GM19438 (cell line): ENCODE results near the gene ETFRF1.

Source experiments
- ATAC-seq: cut with Tn5 transposase; IDR thresholded peaks from one replicate; pipeline ENCODE4 v1.9.1; 2021; ENCODE audit warnings: low read depth; ENCODE audit not compliant: unreplicated experiment

ETFRF1 gene

DNA sequence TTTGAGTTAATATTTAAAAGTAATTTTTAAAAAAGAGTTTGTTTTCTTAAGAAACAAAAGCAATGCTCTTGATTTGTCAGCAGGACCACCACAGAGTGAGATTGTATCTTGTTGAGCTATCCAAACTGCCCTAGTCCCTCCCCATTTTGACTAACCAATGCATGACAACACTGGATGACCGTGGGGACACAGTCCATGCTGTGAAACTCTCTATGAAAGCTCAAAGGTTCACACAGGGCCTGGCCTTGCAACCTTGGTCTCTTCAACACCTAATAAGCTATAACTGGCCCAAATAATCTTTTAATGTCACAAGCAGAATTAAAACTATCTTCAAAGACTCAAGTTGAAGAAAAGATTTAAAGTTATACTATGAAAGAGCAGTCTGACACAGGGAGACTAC lies 13.5 kb downstream of the ETFRF1 start:
- no peak for ATAC-seq

DNA sequence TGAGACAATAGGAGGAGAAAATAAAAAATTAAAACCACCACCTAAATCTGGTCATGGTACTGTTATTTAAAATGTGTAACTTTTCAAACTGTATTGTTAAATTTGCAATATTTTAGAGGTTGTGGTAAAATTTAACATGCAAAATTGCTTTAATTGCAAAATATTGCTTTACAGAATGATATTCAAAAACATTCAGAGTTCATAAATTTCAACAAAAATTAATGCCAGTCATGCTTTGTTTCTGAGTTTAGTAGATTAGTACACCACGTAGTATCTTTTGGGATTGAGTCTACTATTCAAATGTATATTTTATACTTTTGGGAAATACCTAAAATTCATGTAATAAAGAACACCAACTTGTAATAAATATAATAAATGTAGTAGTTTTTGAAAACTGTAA lies 18.3 kb downstream of the ETFRF1 start:
- no peak for ATAC-seq

DNA sequence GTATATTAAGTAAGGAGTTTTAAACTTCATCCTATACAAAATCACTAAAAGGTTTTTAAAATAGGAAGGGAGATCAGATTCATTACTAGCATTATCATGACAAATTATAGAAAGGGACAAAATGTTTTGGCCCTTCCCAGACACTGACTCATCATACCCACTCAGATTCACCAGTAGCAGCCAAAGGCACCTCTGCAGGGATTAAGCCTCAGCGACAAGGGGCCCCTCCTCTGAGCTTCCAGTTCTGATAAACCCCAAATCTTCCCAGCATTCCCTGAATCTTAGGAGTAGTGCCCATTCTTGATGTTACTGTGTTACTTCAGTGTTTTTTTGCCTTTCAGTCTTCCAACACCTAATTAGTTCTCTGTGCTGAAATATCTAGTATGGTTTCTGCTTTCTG lies 41.2 kb downstream of the ETFRF1 start:
- no peak for ATAC-seq

DNA sequence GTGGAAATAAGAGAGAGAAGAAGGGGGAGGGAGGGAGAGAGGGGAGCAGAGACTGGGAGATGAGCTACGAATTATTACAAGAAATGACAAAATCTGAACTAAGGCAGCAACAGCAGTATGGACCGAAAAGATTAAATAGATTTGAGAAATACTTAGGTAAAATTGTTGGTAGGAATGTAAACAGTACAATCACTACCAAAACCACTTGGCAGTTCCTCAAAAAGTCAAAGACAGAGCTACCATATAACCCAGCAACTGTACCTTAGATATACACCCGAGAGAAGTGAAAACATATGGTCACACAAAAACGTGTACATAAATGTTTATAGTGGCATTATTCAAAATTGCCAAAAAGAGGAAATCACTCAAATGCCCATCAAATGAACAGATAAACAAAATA lies 41.6 kb downstream of the ETFRF1 start:
- ATAC-seq, result no peak

DNA sequence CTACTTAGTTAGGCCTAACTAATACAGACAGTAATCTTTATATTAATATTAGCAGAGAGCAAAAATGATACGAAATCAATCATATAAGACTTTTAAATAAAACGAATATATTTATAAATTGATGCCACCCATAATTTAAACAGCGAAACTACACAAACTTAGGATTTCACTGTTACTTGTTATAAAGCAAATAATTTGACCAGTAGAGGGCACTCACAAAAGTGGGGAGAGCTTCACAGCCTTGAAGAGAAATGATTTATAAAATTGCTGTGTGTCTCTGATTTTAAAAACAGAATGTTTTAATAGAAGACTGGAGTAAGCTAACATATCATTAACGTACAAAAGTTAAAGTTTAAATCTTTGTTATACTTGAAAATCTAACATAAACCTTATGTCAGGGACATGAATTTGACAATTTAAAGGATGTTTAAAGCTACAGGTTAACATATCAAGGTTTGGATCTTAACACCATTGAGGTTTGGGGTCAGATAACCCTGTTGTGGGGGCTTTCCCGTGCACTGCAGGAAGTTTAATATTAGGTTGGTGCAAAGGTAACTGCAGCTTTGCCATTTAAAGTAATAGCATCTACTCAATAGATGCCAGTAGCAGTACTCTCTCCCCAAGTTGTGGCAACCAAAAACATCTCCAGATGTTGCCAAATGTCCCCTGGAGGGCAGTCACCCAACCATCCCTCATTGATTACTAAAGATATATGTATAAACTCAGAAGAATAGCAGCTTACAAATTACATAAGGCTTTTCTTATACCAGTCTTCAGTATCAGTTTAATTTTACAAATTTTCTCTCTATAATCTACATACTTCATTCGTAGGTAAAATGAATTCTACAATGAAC lies 46.4 kb downstream of the ETFRF1 start:
- ATAC-seq, result no peak

DNA sequence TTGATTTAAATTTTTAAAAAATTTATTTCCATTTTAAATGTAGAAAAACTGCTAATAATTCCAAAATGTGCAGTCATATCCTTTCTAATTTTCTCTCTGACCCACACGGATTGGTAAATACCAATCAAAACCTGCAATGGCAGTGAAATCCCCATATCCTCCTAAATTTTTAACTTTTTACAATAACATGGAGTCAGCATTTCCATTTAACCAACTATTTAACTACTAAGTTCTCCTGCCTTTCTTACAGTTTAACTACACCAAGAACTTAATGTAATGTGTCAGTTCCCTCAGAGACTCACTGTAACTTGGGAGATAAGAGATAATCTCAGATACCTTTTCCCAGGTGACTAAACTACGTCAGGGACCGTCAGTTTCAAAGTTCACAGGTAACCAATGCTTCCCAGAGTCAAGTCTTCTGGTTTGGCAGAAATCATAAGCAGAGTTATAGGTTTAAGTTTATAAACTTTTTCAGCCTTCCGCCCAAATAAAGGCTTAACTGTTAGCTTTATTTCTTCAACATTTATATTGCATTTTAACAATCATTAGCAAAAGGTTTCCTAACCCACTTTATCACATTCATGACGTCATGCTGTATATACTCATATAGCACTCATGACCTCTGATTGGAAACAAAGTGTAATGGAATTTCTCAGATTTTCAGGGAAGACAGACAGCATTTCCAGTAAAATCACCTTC lies 48.1 kb downstream of the ETFRF1 start:
- no peak for ATAC-seq

DNA sequence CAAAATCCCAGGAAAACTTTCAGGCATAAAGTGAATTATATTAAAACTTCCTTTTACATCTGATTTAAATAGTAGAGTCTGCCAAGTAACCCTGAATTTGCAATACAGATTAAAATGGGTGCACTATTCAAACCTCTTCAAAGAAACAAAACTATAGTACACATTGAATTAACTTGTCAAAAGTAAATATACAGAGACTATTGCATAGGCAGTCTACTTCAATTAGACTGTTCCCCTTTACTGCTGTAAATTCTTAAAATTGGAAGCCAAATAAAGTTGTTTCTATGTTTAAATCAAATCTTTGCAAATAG lies 48.6 kb downstream of the ETFRF1 start:
- ATAC-seq, result no peak

DNA sequence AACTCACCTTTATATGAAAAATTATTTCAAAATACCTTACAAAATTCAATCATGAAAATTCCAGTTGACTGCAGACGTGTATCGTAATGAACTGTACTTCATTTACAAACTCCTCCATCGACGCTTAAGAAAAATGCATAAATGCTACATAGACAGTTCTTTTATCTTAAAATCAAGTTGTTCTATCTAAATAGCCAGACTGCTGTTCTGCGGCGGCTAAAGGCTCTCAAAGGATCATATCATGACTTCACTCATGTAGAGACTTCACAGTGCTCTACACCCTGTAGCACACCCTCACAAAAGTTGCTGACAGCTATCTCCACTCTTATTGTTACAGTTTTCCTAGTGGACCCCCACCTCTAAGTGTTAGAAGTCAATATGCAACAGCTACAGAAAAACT lies 50.5 kb downstream of the ETFRF1 start:
- no peak for ATAC-seq

DNA sequence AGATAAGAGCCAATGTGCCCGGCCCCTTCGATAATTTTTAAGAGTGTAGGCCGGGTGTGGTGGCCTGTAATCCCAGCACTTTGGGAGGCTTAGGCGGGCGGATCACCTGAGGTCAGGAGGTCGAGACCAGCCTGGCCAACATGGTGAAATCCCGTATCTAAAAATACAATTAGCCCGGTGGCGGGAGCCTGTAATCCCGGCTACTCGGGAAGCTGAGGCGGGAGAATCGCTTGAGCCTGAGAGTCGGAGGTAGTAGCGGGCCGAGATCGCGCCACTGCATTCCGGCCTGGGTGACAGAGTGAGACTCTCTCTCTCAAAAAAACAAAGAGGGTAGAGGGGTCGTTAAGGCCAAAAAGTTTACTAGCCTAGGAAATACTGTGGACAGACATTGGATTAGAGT lies 53.1 kb downstream of the ETFRF1 start:
- no peak for ATAC-seq

DNA sequence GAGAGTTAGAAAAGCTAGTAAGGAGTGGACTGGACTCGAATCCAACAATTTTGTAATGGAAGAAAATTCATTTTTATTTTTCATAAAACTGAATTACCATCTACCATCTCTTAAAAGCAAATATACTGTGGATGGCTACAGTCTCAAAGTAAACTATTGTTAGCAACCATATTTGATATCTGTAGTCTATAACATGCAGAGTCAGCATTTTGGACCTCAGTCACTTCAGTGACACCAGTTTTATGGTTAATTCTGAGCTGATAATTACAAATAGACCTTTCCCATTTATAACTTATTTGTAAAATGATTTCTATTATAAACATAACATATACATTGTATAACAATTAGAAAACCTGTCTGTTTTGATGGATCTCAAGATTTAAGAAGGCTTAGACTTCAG lies 53.7 kb downstream of the ETFRF1 start:
- no peak for ATAC-seq

DNA sequence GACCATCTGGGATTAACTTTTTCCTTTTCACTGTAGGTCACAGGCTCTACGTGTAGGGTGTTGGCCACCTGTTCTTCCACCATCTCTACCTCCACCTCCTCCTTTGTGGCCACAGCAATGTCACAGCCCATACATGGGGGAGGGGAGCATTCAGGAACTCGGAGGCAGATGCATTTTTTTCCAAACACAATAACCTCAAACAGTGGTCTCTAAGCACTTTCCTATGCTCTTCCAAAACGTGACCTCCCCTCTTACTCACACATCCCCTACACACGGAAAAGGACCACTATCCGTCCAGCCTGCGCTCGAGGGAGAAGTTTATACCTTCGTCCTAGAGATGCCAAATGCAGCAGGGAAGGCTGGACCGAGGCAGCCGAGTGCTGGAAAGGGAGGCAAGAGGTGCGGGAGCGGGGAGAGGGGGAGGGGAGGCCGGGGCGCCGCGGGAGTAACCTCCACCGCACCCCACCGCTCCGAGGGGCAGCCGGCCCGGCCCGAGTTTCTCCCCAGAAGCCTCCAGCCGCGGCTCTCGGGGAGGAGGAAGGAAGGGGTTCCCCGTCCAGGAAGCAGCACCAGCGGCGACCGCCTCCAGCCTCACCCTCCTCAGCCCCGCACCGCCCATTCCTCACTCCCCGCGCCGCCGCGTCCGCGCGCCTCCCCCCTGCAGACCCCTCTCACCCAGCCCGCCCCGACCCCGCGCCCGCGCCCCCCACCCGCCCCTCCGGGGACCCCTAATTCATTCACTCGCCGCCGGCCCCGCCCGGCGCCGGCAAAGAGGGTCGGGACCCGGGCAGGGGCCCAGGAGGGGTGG lies 55.1 kb downstream of the ETFRF1 start:
- ATAC-seq, result peak; percentile 45

DNA sequence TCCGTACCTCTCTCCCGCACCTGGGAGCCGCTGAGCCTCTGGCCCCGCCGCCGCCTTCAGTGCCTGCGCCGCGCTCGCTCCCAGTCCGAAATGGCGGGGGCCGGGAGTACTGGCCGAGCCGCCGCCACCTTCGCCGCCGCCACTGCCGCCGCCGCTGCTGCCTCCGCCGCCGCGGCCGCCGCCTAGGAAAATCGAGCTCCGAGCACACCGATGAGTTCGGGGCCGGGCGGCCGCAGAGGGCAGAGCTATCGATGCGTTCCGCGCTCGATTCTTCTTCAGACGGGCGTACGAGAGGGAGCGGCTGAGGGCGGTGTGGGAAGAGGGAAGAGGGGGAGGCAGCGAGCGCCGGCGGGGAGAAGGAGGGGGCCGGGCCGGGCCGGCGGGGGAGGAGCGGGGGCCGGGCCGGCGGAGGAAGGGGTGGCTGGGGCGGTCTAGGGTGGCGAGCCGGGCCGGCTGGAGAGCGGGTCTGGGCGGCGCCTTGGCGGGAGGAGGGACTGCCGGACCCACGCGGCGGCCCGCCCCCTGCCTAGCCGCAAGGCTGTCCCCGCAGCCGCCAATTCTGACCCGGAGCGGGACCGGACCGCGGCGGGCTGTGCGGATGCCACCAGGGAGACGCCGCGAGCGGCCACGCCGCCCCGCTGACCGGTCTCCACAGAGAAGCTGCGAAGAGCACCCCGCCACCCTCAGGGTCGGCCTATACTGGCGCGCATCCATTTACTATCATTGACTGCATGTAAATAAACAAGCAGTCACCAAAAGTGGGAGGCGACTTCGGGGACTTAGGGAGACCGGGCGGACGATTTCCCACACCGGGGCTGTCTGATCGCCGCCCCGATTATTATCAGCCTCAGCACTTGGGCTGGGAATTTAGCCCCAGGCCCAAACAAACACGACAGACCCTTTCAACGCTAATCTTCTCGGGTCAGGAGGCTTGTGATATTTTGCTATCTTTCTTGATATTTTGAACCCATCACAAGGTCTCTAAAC lies 56.0 kb downstream of the ETFRF1 start, which contains the start of gene KRAS:
Gene KRAS (minus strand): TSS at position 186 of the 987 bp plus-strand sequence.
- peak; percentile 76 for ATAC-seq

DNA sequence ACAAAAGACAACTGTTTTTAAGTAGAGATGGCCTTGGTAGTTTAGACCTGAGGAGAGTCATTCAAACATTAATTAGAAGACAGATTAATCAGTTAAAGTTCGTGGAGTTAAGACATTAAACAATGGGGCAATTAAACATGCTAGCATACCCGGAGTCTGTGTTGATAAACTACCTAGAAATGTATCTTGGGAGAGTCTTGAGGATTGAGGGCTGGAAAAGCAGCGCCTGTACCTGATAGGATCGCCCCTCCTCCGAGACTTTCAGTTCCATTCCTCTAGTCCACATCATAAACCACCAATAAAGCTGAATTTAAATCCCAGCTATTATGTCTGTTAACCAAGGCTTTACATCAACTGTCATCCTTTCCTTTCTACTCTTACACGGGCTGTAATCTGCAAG lies 56.7 kb downstream of the ETFRF1 start:
- no peak for ATAC-seq

DNA sequence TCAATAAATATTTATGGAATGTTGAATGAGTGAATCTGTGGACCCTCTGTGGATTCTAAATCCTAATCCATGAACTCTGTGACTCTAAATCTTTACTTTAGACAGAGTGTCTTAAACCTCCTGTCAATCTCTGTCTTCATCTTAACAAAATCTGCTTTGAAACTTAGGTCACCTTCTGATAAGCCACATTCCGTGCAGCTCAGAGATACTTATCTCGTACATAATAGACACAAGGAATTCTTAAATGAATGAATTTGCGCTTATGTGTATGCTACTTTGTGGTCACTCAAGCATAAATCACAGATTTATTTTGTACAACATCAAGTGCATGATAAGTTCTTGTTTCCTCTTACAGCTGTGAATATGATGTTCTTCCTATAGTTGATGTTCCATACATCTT lies 57.9 kb downstream of the ETFRF1 start:
- no peak for ATAC-seq

DNA sequence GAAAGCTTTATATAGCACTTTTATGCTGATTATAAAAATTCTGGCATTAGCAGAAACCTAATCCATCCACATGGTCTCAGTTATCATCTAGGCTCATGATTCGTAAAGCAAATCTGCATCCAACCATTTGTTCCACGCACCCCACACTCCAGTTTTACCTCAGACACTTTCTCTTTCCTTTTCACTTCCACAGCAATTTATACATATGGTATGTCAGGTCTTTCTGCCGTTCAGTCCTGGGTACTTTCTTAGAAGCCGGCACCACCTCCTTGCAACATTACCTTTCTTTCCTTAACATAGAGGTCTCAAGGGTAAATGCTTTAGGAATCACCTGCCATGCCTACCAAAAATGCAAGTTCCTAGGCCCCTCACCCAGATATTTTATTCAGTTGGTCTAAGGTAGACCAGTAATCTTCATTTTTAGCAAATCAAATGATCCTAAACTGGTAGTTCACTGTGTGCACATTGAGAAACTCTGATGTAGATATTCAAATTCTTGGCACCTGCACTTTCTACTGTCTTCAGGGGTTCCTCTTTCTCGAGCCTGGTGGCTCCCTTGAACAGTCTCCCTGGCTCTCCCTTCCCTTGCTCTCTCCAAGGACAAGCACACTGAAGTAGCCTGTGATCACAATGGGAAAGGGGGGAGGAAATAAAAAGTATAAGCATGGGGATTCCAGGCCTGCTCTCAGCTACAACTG lies 58.5 kb downstream of the ETFRF1 start:
- ATAC-seq, result no peak

DNA sequence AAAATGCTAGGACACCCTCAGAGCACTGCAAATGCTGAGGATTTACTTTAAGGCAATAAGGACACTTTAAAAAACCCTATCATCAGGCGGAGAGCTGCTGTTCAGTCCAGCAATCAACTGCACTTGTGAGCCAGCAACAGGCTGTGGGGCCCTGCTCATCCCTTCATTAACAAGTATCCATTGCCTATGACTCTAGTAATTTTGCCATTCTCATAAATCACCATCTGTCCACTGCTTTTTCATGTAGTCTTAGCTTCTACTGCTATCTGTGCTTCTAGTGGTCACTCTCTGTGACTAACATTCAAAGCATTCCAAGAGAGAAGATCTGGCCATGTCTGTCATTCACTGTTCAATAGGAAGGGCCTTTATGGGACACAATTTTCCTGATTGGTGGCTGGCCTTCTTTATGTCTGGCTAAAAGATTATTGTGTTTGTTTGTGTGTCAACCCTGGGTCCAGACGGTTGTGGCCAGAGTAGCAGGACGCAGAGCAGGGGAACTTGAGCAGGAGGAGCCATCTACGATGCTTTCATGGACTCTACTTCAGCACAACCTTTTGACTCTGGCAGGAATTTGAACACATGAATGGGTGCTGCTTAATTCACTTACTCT lies 59.3 kb downstream of the ETFRF1 start:
- no peak for ATAC-seq
